Measurements from ENCODE around the gene SCUBE2. TPM values are rescaled to one million over a fixed set of nuclear protein-coding genes. Genes with fewer than 3 reads are reported as not detected.

The SCUBE2 gene
- total and polyA plus RNA-seq, 4 donors, result 0.14 to 1.4 (median 0.42) TPM; not detected in 1

- WGBS, result 75% methylated on average over 15 of the region's 15 CpGs
- no peak overlapping the region for H3K9ac ChIP-seq (ENCODE audit: low read depth in 1 of 2, low read length in 2 of 2)
Observed at GRCh38 chr11:9074338-9075029, 16.9 kb downstream of the SCUBE2 start.

GRCh38 chr11:9073466-9074225 is 17.8 kb downstream of the SCUBE2 start:
- Histone ChIP-seq H3K36me3 (ENCODE audit: control insufficient read depth in 4 of 4, insufficient read depth in 3 of 4, low read depth in 1 of 4, low read length in 3 of 4) (no peaks in the 10 kb centered on the region), H3K27me3 (ENCODE audit: control insufficient read depth in 4 of 4, insufficient read depth in 4 of 4, low read length in 3 of 4) (peaks cover 0 to 6% (median 0%) of the 10 kb centered on the region in 4 donors), H3K4me3 (ENCODE audit: low read depth in 1 of 3, low read length in 3 of 3) (no peak overlapping the region), H3K9ac (ENCODE audit: low read depth in 1 of 2, low read length in 2 of 2) (no peak overlapping the region), H3K4me1 (ENCODE audit: control insufficient read depth in 4 of 4, insufficient read depth in 4 of 4, low read length in 3 of 4) (no peaks in the 10 kb centered on the region), H3K9me3 (ENCODE audit: control insufficient read depth in 4 of 4, low read length in 3 of 4) (no peaks in the 10 kb centered on the region), H3K27ac (ENCODE audit: low read depth in 1 of 2, low read length in 2 of 2) (no peak overlapping the region)
- TF ChIP-seq ZBTB33 (IDR thresholded peaks at IDR 0.05) (no peak), SP1 (IDR thresholded peaks at IDR 0.05) (no peak), RAD21 (IDR thresholded peaks at IDR 0.05) (no peak), HNF4A (conservative IDR thresholded peaks at IDR 0.05) (no peak), FOXA1 (IDR thresholded peaks at IDR 0.05) (no peak), FOXA2 (IDR thresholded peaks at IDR 0.05) (no peak), CTCF (IDR thresholded peaks at IDR 0.05; ENCODE audit: low read depth, low read length, missing input control) (no peak), ATF3 (IDR thresholded peaks at IDR 0.05) (no peak), GABPA (IDR thresholded peaks at IDR 0.05 in 1 of 2, conservative IDR thresholded peaks at IDR 0.05 in 1 of 2) (no peak), YY1 (IDR thresholded peaks at IDR 0.05) (no peak), MAX (IDR thresholded peaks at IDR 0.05) (no peak), JUND (IDR thresholded peaks at IDR 0.05) (no peak), TAF1 (conservative IDR thresholded peaks at IDR 0.05) (no peak), RXRA (IDR thresholded peaks at IDR 0.05) (no peak), EGR1 (IDR thresholded peaks at IDR 0.05; ENCODE audit: low read depth in 2 of 2) (no peak), HNF4G (IDR thresholded peaks at IDR 0.05) (no peak), NR2F2 (IDR thresholded peaks at IDR 0.05) (no peak)
- TF ChIP-seq, protein P1, sequence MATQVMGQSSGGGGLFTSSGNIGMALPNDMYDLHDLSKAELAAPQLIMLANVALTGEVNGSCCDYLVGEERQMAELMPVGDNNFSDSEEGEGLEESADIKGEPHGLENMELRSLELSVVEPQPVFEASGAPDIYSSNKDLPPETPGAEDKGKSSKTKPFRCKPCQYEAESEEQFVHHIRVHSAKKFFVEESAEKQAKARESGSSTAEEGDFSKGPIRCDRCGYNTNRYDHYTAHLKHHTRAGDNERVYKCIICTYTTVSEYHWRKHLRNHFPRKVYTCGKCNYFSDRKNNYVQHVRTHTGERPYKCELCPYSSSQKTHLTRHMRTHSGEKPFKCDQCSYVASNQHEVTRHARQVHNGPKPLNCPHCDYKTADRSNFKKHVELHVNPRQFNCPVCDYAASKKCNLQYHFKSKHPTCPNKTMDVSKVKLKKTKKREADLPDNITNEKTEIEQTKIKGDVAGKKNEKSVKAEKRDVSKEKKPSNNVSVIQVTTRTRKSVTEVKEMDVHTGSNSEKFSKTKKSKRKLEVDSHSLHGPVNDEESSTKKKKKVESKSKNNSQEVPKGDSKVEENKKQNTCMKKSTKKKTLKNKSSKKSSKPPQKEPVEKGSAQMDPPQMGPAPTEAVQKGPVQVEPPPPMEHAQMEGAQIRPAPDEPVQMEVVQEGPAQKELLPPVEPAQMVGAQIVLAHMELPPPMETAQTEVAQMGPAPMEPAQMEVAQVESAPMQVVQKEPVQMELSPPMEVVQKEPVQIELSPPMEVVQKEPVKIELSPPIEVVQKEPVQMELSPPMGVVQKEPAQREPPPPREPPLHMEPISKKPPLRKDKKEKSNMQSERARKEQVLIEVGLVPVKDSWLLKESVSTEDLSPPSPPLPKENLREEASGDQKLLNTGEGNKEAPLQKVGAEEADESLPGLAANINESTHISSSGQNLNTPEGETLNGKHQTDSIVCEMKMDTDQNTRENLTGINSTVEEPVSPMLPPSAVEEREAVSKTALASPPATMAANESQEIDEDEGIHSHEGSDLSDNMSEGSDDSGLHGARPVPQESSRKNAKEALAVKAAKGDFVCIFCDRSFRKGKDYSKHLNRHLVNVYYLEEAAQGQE (IDR thresholded peaks at IDR 0.05), result no peak
- DNase-seq (ENCODE audit: low spot score), result no peak
- 86% methylated on average over 6 of the region's 6 CpGs for WGBS

More at GRCh38 chr11:9074338-9075029, 16.9 kb downstream of the SCUBE2 start:
- Histone ChIP-seq H3K36me3 (ENCODE audit: control insufficient read depth in 4 of 4, insufficient read depth in 3 of 4, low read depth in 1 of 4, low read length in 3 of 4) (no peaks in the 10 kb centered on the region), H3K27me3 (ENCODE audit: control insufficient read depth in 4 of 4, insufficient read depth in 4 of 4, low read length in 3 of 4) (peaks cover 0 to 6% (median 0%) of the 10 kb centered on the region in 4 donors), H3K4me3 (ENCODE audit: low read depth in 1 of 3, low read length in 3 of 3) (no peak overlapping the region), H3K27ac (ENCODE audit: low read depth in 1 of 2, low read length in 2 of 2) (no peak overlapping the region), H3K9me3 (ENCODE audit: control insufficient read depth in 4 of 4, low read length in 3 of 4) (no peaks in the 10 kb centered on the region), H3K4me1 (ENCODE audit: control insufficient read depth in 4 of 4, insufficient read depth in 4 of 4, low read length in 3 of 4) (no peaks in the 10 kb centered on the region)
- no peak for DNase-seq (ENCODE audit: low spot score)
- no peak for TF ChIP-seq RXRA (IDR thresholded peaks at IDR 0.05)
- no peak for TF ChIP-seq YY1 (IDR thresholded peaks at IDR 0.05)
